Body of pancreas (tissue), 4 donors: ENCODE data around the gene SF3B4.

Experiments used
- CTCF ChIP-seq, 7 experiments: fragments of 450-650 bp in 4 of 7; fragments of 200-600 bp in 3 of 7; sonication (generic) in 3 of 7; IDR thresholded peaks; one replicate each; pipeline ENCODE4 v1.5.1; 2016 to 2019; ENCODE audit warnings: antibody characterized with exemption in 7 of 7
- POLR2A ChIP-seq, 3 donors: fragments of 450-650 bp; IDR thresholded peaks; one replicate each; pipeline ENCODE4 v1.6.1; 2016; ENCODE audit warnings: antibody characterized with exemption in 3 of 3, mild to moderate bottlenecking in 2 of 3

GRCh38 chr1:149915429-149916192, 12.0 kb downstream of the SF3B4 start:
- no peak for TF ChIP-seq CTCF (IDR thresholded peaks at IDR 0.05)
- TF ChIP-seq POLR2A (IDR thresholded peaks at IDR 0.05), result no peak
